ENCODE data around the gene E2F6. TPM values are rescaled to one million over a fixed set of nuclear protein-coding genes. Genes with fewer than 3 reads are reported as not detected.

Gene E2F6
- total and polyA plus RNA-seq, 2 of the 13 experiments (the other 11 are each of a cell fraction or from before 2014, with no cell fraction given) = 27.3 to 36.0 TPM

- TF ChIP-seq ZNF7 (CRISPR knock-in tag; IDR thresholded peaks at IDR 0.05) (no peak), GZF1 (CRISPR knock-in tag; IDR thresholded peaks at IDR 0.05) (peak; percentile 86; the same call in 1 of the 2 replicates), MBD4 (IDR thresholded peaks at IDR 0.05; ENCODE audit: borderline replicate concordance, low read length) (peak; percentile 94; the same call in 1 of the 2 replicates), GATAD1 (CRISPR knock-in tag; IDR thresholded peaks at IDR 0.05) (peak; percentile 75), SIN3A (IDR thresholded peaks at IDR 0.05; ENCODE audit: borderline replicate concordance, low read depth, low read length) (peak; percentile 61), RFXAP (CRISPR knock-in tag; IDR thresholded peaks at IDR 0.05; ENCODE audit: borderline replicate concordance) (no peak; the same call in 1 of the 2 replicates), MEIS1 (CRISPR knock-in tag; IDR thresholded peaks at IDR 0.05; ENCODE audit: borderline replicate concordance) (peak; percentile 92), MNT (IDR thresholded peaks at IDR 0.05) (peak; percentile 83), SNAI1 (CRISPR knock-in tag; IDR thresholded peaks at IDR 0.05; ENCODE audit: borderline replicate concordance) (no peak), CC2D1A (CRISPR knock-in tag; IDR thresholded peaks at IDR 0.05) (no peak), LBX2 (CRISPR knock-in tag; IDR thresholded peaks at IDR 0.05; ENCODE audit: borderline replicate concordance) (no peak), PAF1 (CRISPR knock-in tag; IDR thresholded peaks at IDR 0.05) (no peak), ZBTB34 (CRISPR knock-in tag; IDR thresholded peaks at IDR 0.05) (peak; percentile 99), GRHL1 (CRISPR knock-in tag; conservative IDR thresholded peaks at IDR 0.05) (no peak), PRMT3 (CRISPR knock-in tag; IDR thresholded peaks at IDR 0.05; ENCODE audit: borderline replicate concordance, low read depth) (no peak)
- TF ChIP-seq, protein P1, sequence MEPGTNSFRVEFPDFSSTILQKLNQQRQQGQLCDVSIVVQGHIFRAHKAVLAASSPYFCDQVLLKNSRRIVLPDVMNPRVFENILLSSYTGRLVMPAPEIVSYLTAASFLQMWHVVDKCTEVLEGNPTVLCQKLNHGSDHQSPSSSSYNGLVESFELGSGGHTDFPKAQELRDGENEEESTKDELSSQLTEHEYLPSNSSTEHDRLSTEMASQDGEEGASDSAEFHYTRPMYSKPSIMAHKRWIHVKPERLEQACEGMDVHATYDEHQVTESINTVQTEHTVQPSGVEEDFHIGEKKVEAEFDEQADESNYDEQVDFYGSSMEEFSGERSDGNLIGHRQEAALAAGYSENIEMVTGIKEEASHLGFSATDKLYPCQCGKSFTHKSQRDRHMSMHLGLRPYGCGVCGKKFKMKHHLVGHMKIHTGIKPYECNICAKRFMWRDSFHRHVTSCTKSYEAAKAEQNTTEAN (CRISPR knock-in tag; conservative IDR thresholded peaks at IDR 0.05) = peak; percentile 94; the same call in 1 of the 2 replicates
- TF ChIP-seq, protein P2, sequence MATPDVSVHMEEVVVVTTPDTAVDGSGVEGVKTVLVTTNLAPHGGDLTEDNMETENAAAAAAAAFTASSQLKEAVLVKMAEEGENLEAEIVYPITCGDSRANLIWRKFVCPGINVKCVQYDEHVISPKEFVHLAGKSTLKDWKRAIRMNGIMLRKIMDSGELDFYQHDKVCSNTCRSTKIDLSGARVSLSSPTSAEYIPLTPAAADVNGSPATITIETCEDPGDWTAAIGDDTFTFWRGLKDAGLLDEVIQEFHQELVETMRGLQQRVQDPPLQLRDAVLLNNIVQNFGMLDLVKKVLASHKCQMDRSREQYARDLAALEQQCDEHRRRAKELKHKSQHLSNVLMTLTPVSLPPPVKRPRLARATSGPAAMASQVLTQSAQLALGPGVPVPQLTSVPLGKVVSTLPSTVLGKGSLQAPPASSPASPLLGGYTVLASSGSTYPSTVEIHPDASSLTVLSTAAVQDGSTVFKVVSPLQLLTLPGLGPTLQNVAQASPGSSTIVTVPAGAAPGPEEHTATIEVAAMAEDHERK (CRISPR knock-in tag; IDR thresholded peaks at IDR 0.05; ENCODE audit: low read depth) = peak; percentile 5; the same call in 1 of the 2 replicates
Observed at GRCh38 chr2:11505652-11506610, 40.0 kb upstream of the E2F6 start (continued).

All from HepG2 (cell line).